Stimulated activated CD8-positive, alpha-beta memory T cell treated with anti-CD3 and anti-CD28 coated beads, Interleukin-15, amount 100 ng/mL, for 4 hours (primary cell): Measurements from ENCODE around the gene ANKRD34A.

Experiments used
- DNase-seq, 2 donors: peaks; one replicate each; pipeline ENCODE4 v3.0.0-alpha.2; 2020; ENCODE audit warnings: low read depth in 2 of 2

Gene ANKRD34A

DNA sequence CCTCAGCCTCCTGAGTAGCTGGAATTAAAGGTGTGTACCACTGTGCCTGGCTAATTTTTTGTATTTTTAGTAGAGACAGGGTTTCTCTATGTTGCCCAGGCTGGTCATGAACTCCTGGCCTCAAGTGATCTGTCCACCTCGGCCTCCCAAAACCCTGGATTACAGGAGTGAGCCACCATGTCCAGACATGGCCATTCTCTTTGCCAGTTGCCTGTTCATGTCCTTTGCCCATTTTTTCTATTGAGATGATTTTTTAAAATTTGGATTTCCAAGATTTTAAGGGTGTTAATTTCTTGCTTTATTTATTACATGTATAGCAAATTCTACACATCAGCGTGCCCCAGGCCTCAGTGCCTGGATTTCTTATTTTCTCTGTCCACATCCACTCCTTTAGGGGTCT is 2.9 kb upstream of the ANKRD34A start:
- no peak for DNase-seq

DNA sequence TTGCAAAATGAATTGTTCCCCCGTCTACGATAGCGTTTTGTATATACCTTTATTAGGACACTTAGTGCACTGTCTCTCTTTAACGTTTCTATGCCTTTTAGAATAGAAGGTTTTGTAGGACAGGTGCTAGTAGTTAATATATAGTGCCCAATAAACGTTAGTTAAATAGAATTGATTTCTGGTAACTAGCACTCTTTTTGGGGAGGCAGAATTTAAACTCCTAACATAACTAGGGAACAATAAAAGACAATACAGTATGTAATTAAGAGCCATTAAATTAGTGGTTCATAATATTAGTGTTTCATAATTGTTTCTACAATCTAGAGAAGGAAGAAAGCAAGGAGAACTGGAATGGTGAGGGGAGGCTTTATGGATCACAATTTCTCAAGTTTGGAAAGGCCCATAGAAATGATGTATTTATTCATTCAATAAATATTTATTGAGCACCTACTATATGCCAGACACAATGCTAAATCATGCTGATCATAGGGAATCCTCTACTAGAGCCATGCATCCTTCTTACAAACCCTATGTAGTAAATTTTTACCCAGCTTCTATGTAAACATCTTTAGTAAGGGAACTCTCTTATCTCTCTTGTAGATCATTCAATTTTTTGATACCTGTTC is 857 bp upstream of the ANKRD34A start:
- no peak for DNase-seq

DNA sequence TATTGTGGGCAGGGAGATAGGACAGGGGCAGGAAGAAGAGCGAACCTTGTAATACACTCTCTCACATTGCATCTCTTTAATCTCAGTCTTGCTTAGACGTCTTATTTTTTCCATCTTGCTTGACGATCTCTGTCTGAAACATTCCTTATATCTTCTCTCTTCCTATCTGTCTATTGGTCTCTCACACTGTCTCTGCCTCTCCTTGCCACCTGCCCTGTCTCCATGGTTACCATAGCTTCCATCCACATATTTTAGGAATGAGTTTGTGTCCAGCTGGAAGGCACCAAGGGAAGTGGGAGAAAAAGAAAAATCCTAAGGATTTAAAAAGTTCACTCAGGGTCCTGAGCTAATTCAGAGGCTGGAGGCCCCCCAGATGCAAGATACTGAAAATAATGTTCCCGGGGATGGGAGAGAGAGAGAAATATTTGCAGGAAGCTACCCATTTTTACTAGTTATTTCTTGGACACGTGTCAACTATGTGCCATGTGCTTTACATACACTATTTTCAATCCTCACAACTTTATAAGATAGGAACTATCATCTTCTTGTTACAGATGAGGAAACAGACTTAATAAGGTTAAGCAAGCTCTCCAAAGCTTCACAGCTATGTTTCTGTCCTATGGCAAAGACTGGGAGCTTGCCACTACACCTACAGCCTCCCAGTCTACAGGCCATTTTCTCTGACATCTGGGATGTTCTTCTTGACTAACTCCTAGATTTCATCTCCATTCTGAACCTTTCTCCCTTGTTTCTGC is 933 bp downstream of the ANKRD34A start:
- no peak for DNase-seq

DNA sequence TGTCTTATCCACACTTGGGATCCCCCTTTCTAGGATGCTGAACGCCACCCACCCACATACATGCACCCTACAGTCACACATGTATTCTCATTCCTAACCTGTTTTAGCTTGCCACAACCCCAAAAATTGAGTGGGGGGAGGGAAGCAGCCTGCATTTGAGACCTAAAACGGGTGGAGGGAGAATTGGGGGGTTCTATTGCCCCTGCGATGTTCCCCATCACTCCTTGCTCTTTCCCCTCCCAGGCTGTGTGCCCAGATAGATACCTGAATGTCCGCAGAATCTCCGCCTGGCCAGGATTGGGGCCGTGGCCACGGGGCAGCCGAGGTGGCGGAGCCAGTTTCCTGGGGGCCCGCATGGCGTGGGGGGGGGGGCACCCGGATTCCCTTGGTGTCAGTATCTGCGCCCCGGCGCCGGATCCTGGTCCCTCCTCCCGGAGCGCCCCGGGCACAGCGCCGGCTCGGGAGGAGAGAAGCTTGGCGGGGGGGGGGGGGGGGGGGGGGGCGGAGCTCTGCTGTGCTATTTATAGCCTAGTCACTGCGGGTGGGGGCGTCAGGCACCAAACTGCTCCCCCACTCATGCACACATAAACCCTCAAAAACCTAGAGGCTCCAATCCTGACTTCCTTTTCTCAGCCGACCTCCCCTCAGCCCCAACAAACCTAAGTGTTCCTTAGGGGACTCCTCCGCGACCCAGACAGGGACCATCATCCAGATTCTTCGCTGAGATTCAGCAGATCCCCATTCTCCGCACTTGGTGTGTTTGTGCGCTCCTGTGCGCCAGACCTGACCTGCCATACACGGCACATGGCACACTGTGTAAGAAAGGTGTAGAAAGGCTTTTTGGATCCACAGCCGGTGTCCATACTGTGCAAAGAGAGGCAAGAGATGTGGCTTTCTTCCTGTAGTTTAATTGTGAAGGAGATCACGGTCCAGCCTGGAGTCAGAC is 1.9 kb downstream of the ANKRD34A start:
- no peak for DNase-seq

DNA sequence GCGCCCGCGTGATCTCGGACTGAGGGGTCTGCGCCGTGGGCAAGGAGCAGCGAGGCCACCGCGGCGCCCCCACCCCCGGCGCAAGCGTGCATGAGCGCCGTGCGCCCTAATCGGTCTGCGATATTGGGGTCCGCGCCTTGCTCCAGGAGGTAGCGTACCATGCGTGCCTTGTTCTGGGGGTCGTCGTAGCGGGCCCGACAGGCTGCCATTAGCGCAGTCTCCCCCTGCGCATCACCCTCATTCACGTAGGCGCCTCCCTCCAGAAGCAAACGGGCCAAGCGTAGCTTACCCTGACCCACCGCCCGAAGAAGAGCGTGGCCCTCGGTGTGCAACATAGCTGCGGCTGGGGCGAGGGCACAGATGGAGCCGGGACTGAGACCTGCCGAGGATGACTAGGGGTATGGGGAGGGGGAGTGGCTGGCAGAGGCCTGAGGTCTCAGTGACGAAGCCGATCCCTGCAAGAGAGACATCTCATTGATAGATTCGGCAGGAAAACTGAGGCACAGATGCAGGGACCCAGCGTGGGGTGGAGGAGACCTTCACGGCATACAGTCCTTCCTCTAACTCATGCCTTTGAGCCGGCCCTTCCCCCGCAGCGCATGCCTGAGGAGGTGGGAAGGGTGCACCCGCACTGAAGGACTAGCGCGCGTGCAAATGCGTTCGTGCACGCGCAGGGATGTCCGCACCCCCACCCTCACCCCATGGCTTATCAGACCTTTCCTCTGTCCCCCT is 2.8 kb downstream of the ANKRD34A start:
- DNase-seq, result no peak

DNA sequence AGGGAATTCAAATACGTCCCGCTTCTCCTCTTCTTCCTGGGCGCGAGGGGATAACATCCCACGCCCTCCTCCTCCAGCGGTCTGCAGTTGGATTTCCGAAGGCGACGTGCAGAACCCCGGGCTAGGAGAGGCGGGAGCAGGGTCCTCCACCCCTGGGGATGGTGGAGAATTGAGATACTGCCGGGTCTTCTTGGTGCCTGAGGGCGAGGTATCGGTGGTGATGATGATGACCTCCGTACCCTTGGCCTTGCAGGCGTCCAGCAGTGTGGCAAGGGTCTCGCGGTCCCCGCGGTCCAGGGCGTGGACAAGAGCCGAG is 3.3 kb downstream of the ANKRD34A start:
- DNase-seq, result no peak

DNA sequence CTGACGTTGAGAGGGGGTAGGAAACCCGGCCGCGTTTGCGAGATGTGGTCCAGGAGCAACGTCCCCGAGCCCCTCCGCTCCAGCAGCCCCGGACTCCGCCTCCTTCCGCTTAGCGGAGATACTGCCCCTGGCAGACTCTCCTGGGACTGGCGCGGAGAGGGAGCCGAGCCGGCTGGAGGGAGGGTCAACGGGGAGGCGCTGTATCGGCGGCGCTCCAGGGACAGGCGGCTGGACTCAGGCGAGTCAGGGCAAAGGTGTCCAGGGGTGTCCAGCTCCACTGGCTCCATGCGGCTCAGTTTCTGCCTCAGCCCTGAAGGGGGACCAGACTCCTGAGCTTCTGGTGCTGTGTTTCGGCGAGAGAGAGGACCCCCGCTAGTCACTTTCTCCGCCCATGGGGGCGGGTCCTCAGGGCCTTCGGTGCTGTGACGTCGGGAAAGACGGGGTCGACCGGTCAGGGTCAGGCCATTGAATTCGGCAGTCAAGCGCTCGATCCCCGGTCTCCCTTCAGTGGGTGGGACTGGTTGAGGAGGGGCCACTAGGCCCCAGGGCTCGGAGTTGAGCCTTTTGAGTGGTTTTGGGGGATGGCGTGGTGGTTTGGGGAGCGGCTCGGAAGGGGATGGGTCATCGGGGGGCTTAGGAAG is 3.8 kb downstream of the ANKRD34A start:
- no peak for DNase-seq

DNA sequence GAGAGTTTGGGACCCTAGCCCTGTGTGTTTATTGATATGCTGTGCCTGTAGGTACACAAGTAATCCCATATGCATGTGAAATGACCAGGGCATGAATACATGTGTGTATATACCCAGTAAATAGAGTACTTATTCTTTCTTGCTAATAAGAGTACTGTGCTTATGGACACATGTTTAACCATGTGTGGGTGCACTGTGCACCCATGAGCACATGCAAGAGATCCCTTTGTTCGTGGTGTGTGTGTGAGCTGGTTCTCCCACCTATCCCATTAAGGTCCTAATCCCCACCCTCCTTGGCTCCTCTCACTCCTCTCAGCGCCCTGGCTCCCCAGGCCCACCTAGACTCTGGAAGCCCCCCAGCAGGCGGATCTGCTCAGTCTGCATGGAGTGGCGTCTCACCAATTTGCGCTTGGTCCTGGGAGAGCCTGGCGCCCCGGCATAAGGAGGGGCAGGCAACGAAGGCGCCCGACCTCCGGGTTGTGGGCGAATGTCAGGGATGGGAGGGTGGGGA is 4.4 kb downstream of the ANKRD34A start:
- DNase-seq, result no peak

DNA sequence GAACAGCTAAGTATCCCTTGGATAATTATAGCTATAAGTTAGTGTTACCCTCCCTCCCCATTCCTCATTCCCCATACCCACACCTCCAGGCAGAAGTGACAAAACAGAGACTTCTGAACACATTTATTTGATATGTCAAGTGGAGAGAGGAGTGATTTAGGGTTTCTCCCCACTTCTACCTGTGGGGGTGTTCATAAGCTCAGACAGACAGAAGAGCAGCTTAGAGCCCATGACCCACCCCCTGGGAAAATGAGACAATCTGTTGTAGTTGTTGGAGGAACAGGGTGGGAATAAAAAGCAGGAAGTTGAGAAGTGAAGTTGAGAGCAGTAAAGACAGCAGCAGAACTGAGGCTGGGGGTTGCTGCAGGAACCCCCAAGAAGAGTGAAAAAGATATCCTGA is 5.0 kb downstream of the ANKRD34A start:
- no peak for DNase-seq

DNA sequence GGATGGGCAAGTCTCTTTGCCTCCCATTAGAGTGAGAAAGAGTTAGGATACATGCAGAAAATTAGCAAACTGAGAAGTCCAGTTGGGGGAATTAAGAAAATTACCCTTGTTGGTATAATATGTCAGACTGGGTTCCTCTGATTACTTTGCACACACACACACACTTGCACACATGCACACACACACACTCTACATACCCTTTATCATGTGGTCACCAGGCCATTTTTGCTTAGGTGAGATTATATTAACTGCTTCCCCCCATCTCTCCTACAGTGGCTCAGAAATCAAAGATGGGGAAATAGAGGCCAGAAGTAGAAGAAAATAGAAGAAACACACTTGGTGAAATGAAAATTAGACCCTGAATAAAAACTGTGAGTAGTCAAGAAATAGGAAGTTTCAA is 5.6 kb downstream of the ANKRD34A start:
- no peak for DNase-seq

DNA sequence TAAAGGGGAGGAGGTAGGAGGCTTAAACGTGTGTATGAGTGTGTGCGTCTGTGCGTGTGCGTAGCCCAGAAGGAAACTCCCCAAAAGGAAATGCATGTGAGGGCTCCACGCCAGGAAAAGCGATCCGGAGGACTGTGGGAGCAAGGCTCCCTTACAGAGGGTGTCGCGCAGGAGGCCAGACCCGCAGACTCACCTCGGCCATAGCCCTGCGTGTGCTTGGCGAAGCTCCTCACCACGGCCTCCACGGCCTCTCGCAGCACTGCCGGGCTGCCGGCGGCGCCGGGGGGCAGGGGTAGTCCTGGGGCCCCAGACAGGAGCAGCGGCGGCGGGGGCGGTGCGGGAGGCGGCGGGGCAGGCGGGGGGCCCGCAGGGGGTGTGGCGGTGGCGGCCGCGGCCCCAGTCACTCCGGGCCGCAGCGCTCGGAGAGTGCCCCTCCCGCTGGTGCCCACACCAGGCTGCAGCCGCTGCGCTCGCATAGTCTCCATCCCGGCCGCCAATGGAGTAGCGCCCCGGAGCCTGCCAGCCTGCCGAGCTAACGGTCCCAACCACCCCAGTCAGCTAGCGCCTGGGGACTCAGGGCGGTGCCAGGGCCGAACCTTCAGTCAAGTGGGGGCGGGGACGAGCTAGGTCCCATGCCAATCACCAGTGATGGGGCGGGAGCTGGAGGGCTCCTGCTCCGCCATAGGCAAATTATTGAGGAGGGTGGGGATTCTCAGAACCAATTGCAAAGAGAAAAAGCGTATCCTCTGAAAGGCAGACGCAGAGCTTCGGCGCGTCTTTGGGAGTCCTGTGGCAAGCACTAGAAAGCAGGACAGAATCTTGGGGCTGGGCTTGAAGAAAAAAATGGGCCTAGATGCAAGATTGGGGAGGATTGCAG is 6.7 kb downstream of the ANKRD34A start, which contains the start of gene LIX1L:
Gene LIX1L (minus strand): TSS at position 575 of the 877 bp plus-strand sequence. CDS start 90 bp downstream, at position 485.
- peak; percentile 87 to 91 for DNase-seq

DNA sequence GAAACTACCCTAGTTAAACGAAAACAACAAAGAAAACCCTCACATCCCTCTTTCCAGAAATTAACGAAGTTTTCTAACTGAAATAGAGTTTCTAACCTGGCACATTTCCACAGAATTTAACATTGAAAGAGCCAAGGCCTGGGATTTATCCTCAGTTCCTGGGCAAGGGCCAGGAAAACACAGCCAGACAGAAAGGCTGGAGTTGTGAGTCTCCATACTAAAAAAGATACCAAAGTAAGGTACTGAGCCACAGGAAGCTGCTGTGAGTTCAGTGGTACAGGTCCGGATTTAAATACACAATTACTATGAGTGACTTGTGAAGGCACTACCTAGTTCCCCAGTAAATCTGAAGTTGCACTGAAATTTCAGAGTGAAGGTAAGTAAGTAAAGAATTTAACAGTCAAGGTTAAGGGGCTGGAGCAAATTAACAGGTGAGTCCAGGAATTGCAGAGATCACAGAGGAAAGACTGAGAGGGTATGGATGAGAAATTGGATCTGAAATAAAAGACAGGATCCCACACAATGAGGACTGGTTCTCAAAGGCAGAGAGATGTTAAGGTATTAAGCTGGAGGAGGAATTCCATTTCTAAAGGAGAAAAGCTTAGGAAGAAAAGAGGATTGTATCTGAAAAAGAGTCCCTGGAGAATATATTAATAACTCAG is 7.5 kb downstream of the ANKRD34A start:
- DNase-seq, result no peak

DNA sequence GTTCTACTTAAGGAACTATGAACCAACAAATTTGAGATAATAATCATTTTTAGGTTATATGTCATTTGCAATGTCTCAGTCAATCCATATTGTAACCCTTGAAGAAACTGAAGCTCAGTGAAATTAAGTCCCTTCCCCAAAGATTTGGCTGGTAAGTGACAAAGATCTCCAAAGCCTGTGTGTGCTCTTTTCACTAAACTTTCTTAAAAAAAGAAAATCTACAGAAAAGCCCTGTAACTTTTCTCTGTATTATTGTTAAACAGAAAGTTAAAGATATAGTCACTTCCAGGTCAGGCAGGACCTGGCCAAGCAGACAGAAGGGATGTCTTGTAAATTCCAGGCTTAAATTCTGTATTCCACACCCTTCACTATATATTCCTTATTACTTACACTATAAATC is 8.0 kb downstream of the ANKRD34A start:
- DNase-seq, result no peak

DNA sequence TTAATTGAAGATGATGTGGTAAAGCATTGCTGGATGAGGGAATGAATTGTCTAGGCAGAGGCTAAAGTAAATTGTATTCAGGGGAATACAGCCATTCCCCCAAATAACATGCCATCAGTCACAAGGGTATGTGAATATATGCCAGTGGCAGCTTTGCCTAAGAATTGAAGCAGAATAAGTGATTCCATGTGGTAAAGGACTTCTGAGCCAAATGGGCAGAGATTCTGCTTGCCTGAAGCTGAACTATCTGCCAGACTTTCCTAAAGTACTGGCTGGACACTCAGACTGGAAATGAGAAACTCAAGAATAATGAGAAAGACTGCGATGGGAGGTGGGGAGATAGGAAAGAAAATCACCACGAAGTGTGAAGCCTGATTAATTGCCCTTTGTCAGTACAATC is 8.9 kb downstream of the ANKRD34A start:
- no peak for DNase-seq

DNA sequence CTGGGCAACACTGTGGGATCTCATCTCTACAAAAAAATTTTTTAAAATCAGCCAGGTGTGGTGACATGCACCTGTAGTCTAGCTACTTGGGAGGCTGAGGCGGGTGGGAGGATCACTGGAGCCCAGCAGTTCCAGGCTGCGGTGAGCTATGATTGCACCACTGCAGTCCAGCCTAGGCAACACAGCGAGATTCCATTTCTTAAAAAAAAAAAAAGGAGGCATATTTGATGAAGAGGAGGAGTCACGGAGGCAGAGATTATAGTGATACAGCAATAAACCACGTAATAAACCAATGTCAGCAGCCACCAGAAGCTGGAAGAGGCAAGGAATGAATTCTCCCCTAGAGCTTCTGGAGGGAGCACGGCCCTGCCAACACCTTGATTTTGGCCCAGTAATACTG is 10.5 kb downstream of the ANKRD34A start:
- DNase-seq, result no peak

DNA sequence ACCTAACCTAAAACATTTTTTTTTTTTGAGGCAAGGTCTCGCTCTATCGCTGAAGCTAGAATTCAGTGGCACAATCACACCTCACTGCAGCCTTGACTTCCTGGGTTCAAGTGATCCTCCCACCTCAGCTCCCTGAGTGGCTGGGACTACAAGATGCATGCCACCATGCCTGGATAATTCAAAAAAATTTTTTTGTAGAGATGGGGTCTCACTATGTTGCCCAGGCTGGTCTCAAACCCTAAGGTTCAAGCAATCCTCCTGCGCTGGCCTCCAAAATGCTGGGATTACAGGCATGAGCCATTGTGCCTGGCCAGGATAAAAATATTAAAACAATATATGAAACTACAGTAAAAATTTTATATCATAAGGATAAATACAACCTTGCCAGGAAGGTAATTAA is 11.5 kb downstream of the ANKRD34A start:
- no peak for DNase-seq

DNA sequence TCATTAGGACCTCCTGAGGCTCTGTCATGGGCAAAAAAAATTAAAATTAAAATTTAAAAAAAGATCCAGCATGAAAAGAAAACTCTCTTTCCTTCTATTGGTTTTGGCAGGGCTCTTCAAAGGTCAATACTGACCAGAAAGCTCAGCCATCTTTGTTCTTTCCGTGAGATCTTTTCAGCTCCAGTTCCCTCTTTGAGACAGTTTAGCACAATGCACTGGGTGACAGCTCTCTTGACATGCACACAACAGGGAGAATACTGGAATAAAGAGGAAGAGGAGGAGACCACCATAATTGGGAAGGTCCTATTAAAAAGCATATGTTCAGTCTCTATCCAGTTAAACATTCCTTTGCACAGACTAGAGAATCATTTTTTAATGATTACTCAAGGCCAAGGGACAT is 12.8 kb downstream of the ANKRD34A start:
- DNase-seq, result no peak

DNA sequence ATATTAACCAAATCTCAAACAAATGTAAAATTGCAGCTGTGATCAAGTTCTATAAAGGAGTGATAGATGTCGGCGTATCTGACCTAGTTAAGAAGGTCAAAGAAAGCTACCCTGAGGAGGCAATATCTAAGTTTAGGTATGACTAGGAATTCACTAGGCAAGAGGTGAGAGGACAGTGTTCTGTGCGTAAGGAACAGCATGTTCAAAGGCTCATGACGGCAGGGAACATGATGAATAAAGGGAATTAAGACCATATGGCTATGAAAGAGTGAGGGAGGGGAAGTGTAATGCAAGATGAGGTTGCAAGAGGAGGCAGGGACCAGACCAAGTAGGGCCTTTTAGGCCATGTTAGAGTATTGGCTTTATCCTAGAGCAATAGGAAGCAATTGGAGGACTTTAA is 15.2 kb downstream of the ANKRD34A start:
- DNase-seq, result no peak

DNA sequence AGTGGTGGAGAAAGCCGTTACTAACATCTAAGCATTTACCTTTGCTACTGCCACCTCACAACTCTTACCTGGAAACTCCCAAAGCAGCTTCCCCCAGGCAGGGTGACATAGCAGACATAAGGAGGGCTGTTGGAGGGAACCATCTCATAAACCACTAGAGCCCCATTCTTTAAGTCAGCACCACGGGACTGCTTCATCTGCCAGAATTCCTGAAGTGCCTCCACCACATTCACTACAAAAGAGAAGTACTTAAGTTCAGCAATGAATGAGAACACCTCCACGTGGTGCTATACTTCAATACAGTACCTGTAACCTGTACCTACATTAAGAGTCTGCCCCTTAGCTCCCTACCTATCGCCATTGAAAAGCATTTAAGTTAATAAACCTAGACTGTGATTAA is 16.8 kb downstream of the ANKRD34A start:
- DNase-seq, result no peak
